Measurements from ENCODE around the gene EIF4E1B. TPM values are rescaled to one million over a fixed set of nuclear protein-coding genes. Genes with fewer than 3 reads are reported as not detected.

The EIF4E1B gene
- total RNA-seq, 3 donors from 2014 or later = 1.6 TPM; not detected in 2

- no peaks in the 10 kb centered on the region for H3K9me3 ChIP-seq
- no peak for DNase-seq (ENCODE audit: low spot score in 2 of 2)
- no peaks in the 10 kb centered on the region for H3K4me1 ChIP-seq
- intact Hi-C loops (cut with DNase I; ENCODE audit: low total_unique reads) = no loop called here
- no peak overlapping the region for H3K4me3 ChIP-seq
- no peak for TF ChIP-seq POLR2A (IDR thresholded peaks at IDR 0.05)
- no peak overlapping the region for H3K27ac ChIP-seq
- H3K36me3 ChIP-seq = no peaks in the 10 kb centered on the region
- H3K27me3 ChIP-seq = no peaks in the 10 kb centered on the region
These were observed 12.4 kb downstream of the EIF4E1B start for GRCh38 chr5:176642675-176643490.

GRCh38 chr5:176643491-176644219, 13.2 kb downstream of the EIF4E1B start:
- H3K4me1 ChIP-seq = no peaks in the 10 kb centered on the region
- H3K27ac ChIP-seq = no peak overlapping the region
- no peak overlapping the region for H3K4me3 ChIP-seq
- no peak for TF ChIP-seq POLR2AphosphoS5 (IDR thresholded peaks at IDR 0.05)
- TF ChIP-seq CTCF (IDR thresholded peaks at IDR 0.05) = no peak
- TF ChIP-seq POLR2A (IDR thresholded peaks at IDR 0.05) = no peak
- H3K36me3 ChIP-seq = no peaks in the 10 kb centered on the region
- no peaks in the 10 kb centered on the region for H3K9me3 ChIP-seq
- DNase-seq (ENCODE audit: low spot score in 2 of 2) = no peak
- no peaks in the 10 kb centered on the region for H3K27me3 ChIP-seq
- intact Hi-C loops (cut with DNase I; ENCODE audit: low total_unique reads) = no loop called here

GRCh38 chr5:176644294-176644693, 13.8 kb downstream of the EIF4E1B start:
- Histone ChIP-seq H3K9me3 (no peaks in the 10 kb centered on the region), H3K27me3 (no peaks in the 10 kb centered on the region), H3K27ac (no peak overlapping the region), H3K4me3 (no peak overlapping the region), H3K4me1 (no peaks in the 10 kb centered on the region), H3K36me3 (no peaks in the 10 kb centered on the region)
- intact Hi-C loops (cut with DNase I; ENCODE audit: low total_unique reads) = no loop called here
- no peak for DNase-seq (ENCODE audit: low spot score in 2 of 2)
- TF ChIP-seq POLR2AphosphoS5 (IDR thresholded peaks at IDR 0.05) (no peak), CTCF (IDR thresholded peaks at IDR 0.05) (no peak), POLR2A (IDR thresholded peaks at IDR 0.05) (no peak)

GRCh38 chr5:176644878-176645670, 14.6 kb downstream of the EIF4E1B start:
- no peaks in the 10 kb centered on the region for H3K4me1 ChIP-seq

More at GRCh38 chr5:176644878-176645670, 14.6 kb downstream of the EIF4E1B start:
- no peak overlapping the region for H3K4me3 ChIP-seq
- H3K27ac ChIP-seq = no peak overlapping the region
- no peaks in the 10 kb centered on the region for H3K36me3 ChIP-seq
- H3K27me3 ChIP-seq = no peaks in the 10 kb centered on the region
- no peaks in the 10 kb centered on the region for H3K9me3 ChIP-seq
- intact Hi-C loops (cut with DNase I; ENCODE audit: low total_unique reads) = no loop called here
- DNase-seq (ENCODE audit: low spot score in 2 of 2) = no peak
- TF ChIP-seq POLR2AphosphoS5 (IDR thresholded peaks at IDR 0.05) = no peak
- no peak for TF ChIP-seq CTCF (IDR thresholded peaks at IDR 0.05)
- no peak for TF ChIP-seq POLR2A (IDR thresholded peaks at IDR 0.05)

Data from breast epithelium (tissue), 4 donors.